H1 (cell line): ENCODE data around the gene AP2B1. TPM values are rescaled to one million over a fixed set of nuclear protein-coding genes. Genes with fewer than 3 reads are reported as not detected.

ENCODE experiments used
- CTCF ChIA-PET: fragments of 300-600 bp; sonication (Branson Sonifier 250); formaldehyde crosslinking; loops from one replicate; lab custom pipeline; 2021; ENCODE audit not compliant: partially characterized antibody; lab: Charles Lee
- POLR2A ChIA-PET: fragments of 300-600 bp; sonication (Branson Sonifier 250); formaldehyde crosslinking; loops from one replicate; lab custom pipeline; 2021; ENCODE audit warnings: inconsistent platforms; ENCODE audit not compliant: partially characterized antibody; lab: Charles Lee
- DNase-seq, 2 experiments: peaks; one replicate each; pipeline versions ENCODE4 v3.0.0 to v3.0.0-alpha.2; 2010 to 2022; ENCODE audit warnings: low spot score in 2 of 2, low read depth in 1 of 2, mixed read lengths in 1 of 2
- FAIRE-seq: peaks from 2 replicates; lab custom pipeline; 2011; peaks lifted over from hg19 to GRCh38; lab: Jason Lieb, UNC
- H2AFZ ChIP-seq: 2 replicates; pipeline ENCODE4 v1.8.1; 2012; ENCODE audit warnings: low read length, inconsistent platforms
- H2AK5ac ChIP-seq: 2 replicates; pipeline ENCODE4 v1.6.1; 2013; ENCODE audit warnings: low read depth, low read length
- H2BK120ac ChIP-seq: replicated peaks from 2 replicates; pipeline ENCODE3; 2013; ENCODE audit warnings: low read depth, low read length, inconsistent platforms
- H2BK12ac ChIP-seq: 2 replicates; pipeline ENCODE4 v1.6.1; 2013; ENCODE audit warnings: low read depth, low read length
- H2BK15ac ChIP-seq: 2 replicates; pipeline ENCODE4 v1.6.1; 2013; ENCODE audit warnings: low read length
- H2BK20ac ChIP-seq: 2 replicates; pipeline ENCODE4 v1.6.1; 2013; ENCODE audit warnings: low read length
- H2BK5ac ChIP-seq: 2 replicates; pipeline ENCODE4 v1.6.1; 2013; ENCODE audit warnings: low read depth, low read length
- H3K14ac ChIP-seq: 2 replicates; pipeline ENCODE4 v1.6.1; 2013; ENCODE audit warnings: inconsistent platforms; ENCODE audit not compliant: insufficient read length
- H3K18ac ChIP-seq: 2 replicates; pipeline ENCODE4 v1.6.1; 2013; ENCODE audit warnings: low read length; ENCODE audit errors: extremely low read depth
- H3K23ac ChIP-seq: 2 replicates; pipeline ENCODE4 v1.6.1; 2013; ENCODE audit warnings: inconsistent platforms; ENCODE audit not compliant: insufficient read length
- H3K23me2 ChIP-seq: 2 replicates; pipeline ENCODE4 v1.6.1; 2013; ENCODE audit warnings: low read depth, low read length
- H3K27ac ChIP-seq: 2 replicates; pipeline ENCODE4 v1.6.1; 2011; ENCODE audit warnings: low read depth, low read length, inconsistent platforms
- H3K27me3 ChIP-seq, 4 experiments: replicated peaks in 1 of 4; 1 replicate in 1 of 4; 2 replicates in 3 of 4; pipeline versions ENCODE4 v1.6.1 to v1.8.1; 2011 to 2013; ENCODE audit warnings: low read length in 3 of 4, mild to moderate bottlenecking in 3 of 4, inconsistent platforms in 2 of 4, mixed read lengths in 2 of 4, moderate library complexity in 1 of 4; ENCODE audit not compliant: control insufficient read depth in 3 of 4, insufficient read depth in 3 of 4; ENCODE audit errors: extremely low read depth in 1 of 4
- H3K36me3 ChIP-seq, 4 experiments: 2 replicates each; pipeline versions ENCODE4 v1.6.1 to v1.8.1; 2011 to 2013; ENCODE audit warnings: mild to moderate bottlenecking in 4 of 4, low read length in 3 of 4, moderate library complexity in 2 of 4, control low read depth in 1 of 4, inconsistent platforms in 1 of 4; ENCODE audit not compliant: insufficient read depth in 4 of 4, control insufficient read depth in 2 of 4
- H3K4ac ChIP-seq: replicated peaks from 2 replicates; pipeline ENCODE3; 2013; ENCODE audit warnings: low read length, low read depth, mixed read lengths, inconsistent platforms; ENCODE audit not compliant: insufficient read length
- H3K4me1 ChIP-seq, 4 experiments: replicated peaks in 1 of 4; 1 replicate in 1 of 4; 2 replicates in 3 of 4; pipeline versions ENCODE4 v1.6.1 to v1.8.1; 2011 to 2013; ENCODE audit warnings: low read length in 3 of 4, inconsistent platforms in 2 of 4, mixed read lengths in 1 of 4; ENCODE audit not compliant: insufficient read depth in 4 of 4, control insufficient read depth in 3 of 4
- H3K4me2 ChIP-seq, 2 experiments: 2 replicates each; pipeline versions ENCODE4 v1.6.1 to v1.8.1; 2011 to 2013; ENCODE audit warnings: low read depth in 2 of 2, low read length in 2 of 2, control low read depth in 1 of 2, inconsistent platforms in 1 of 2, mild to moderate bottlenecking in 1 of 2; ENCODE audit not compliant: insufficient read depth in 1 of 2
- H3K4me3 ChIP-seq, 4 experiments: fragments of 200-600, 300-600 bp in 1 of 4; sonication (generic), shearing (Covaris generic), sonication (Bioruptor Twin) in 1 of 4; 2 replicates each; pipeline versions ENCODE4 v1.5.1 to v1.8.1; 2011 to 2016; ENCODE audit warnings: low read length in 4 of 4, low read depth in 3 of 4, control low read depth in 2 of 4, inconsistent platforms in 2 of 4, mild to moderate bottlenecking in 2 of 4, mixed read lengths in 1 of 4, moderate library complexity in 1 of 4; ENCODE audit not compliant: insufficient read depth in 2 of 4; ENCODE audit errors: extremely low read depth in 1 of 4
- H3K56ac ChIP-seq: replicated peaks from 2 replicates; pipeline ENCODE3; 2013; ENCODE audit warnings: low read depth, mild to moderate bottlenecking, mixed read lengths, low read length, inconsistent platforms; ENCODE audit not compliant: insufficient read length
- H3K79me1 ChIP-seq: 2 replicates; pipeline ENCODE4 v1.6.1; 2013; ENCODE audit warnings: low read depth, low read length, control low read depth
- H3K79me2 ChIP-seq, 2 experiments: 2 replicates each; pipeline versions ENCODE4 v1.6.1 to v1.8.1; 2012 to 2013; ENCODE audit warnings: low read length in 2 of 2, mild to moderate bottlenecking in 2 of 2, inconsistent platforms in 1 of 2; ENCODE audit not compliant: insufficient read depth in 2 of 2, control insufficient read depth in 1 of 2
- H3K9ac ChIP-seq, 4 experiments: replicated peaks in 1 of 4; 1 replicate in 1 of 4; 2 replicates in 3 of 4; pipeline versions ENCODE4 v1.6.1 to v1.8.1; 2011 to 2013; ENCODE audit warnings: low read depth in 3 of 4, low read length in 3 of 4, control low read depth in 2 of 4, mild to moderate bottlenecking in 2 of 4, moderate library complexity in 2 of 4, inconsistent platforms in 1 of 4; ENCODE audit errors: extremely low read depth in 1 of 4
- H3K9me3 ChIP-seq, 2 experiments: 2 replicates each; pipeline versions ENCODE4 v1.6.1 to v1.8.1; 2012 to 2013; ENCODE audit warnings: mild to moderate bottlenecking in 2 of 2, moderate library complexity in 2 of 2, control low read depth in 1 of 2, inconsistent platforms in 1 of 2, low read depth in 1 of 2, low read length in 1 of 2, mixed read lengths in 1 of 2; ENCODE audit not compliant: insufficient read depth in 2 of 2
- H4K20me1 ChIP-seq, 2 experiments: replicated peaks in 1 of 2; 2 replicates each; pipeline versions ENCODE3 to v1.8.1; 2011 to 2013; ENCODE audit warnings: inconsistent platforms in 2 of 2, low read length in 2 of 2, mild to moderate bottlenecking in 1 of 2; ENCODE audit not compliant: insufficient read depth in 2 of 2, control insufficient read depth in 1 of 2
- H4K5ac ChIP-seq: 2 replicates; pipeline ENCODE4 v1.6.1; 2013; ENCODE audit warnings: low read length, low read depth, mixed read lengths, inconsistent platforms; ENCODE audit not compliant: insufficient read length
- H4K8ac ChIP-seq: 2 replicates; pipeline ENCODE4 v1.8.0; 2013; ENCODE audit warnings: mild to moderate bottlenecking, moderate library complexity, low read length, inconsistent platforms; ENCODE audit not compliant: insufficient read depth; ENCODE audit errors: extremely low read depth
- H4K91ac ChIP-seq: replicated peaks from 2 replicates; pipeline ENCODE3; 2013; ENCODE audit warnings: low read length, mixed read lengths, inconsistent platforms; ENCODE audit not compliant: insufficient read length
- BRCA1 ChIP-seq: IDR thresholded peaks from 2 replicates; pipeline ENCODE4 v1.6.1; 2012; ENCODE audit warnings: low read depth, low read length, improper control_type of control experiment
- CBX5 ChIP-seq: fragments of 300-800, 300-1000 bp; sonication (generic); IDR thresholded peaks from 2 replicates; pipeline ENCODE4 v1.7.1; 2016; ENCODE audit warnings: antibody characterized with exemption, low read length, low read depth
- EZH2 ChIP-seq: fragments of 200-600 bp; sonication (generic); IDR thresholded peaks from 2 replicates; pipeline ENCODE4 v1.7.1; 2012; ENCODE audit warnings: low read depth, mild to moderate bottlenecking, moderate library complexity, low read length, inconsistent platforms; ENCODE audit not compliant: severe bottlenecking
- HDAC2 ChIP-seq, 2 experiments: fragments of 300-600 bp in 1 of 2; sonication (generic) in 1 of 2; IDR thresholded peaks; 2 replicates each; pipeline ENCODE4 v1.6.1; 2011 to 2012; ENCODE audit warnings: low read depth in 2 of 2, low read length in 2 of 2, mild to moderate bottlenecking in 2 of 2, moderate library complexity in 2 of 2, borderline replicate concordance in 1 of 2, inconsistent platforms in 1 of 2
- KDM4A ChIP-seq: IDR thresholded peaks from one replicate; pipeline ENCODE4 v1.7.1; 2012; ENCODE audit warnings: low read depth, mild to moderate bottlenecking, moderate library complexity, low read length, inconsistent platforms; ENCODE audit not compliant: severe bottlenecking
- PHF8 ChIP-seq: fragments of 200-600 bp; sonication (generic); conservative IDR thresholded peaks from 2 replicates; pipeline ENCODE4 v1.7.1; 2012; ENCODE audit warnings: low read depth, mild to moderate bottlenecking, inconsistent platforms, low read length, moderate library complexity
- POU5F1 ChIP-seq: IDR thresholded peaks from 2 replicates; pipeline ENCODE4 v1.6.1; 2011; ENCODE audit warnings: low read depth, mild to moderate bottlenecking, low read length, moderate library complexity
- RFX5 ChIP-seq: IDR thresholded peaks from 2 replicates; pipeline ENCODE4 v1.6.1; 2011; ENCODE audit warnings: low read depth, low read length, improper control_type of control experiment, borderline replicate concordance
- RNF2 ChIP-seq: fragments of 200-900, 300-1000 bp; sonication (generic); IDR thresholded peaks from 2 replicates; pipeline ENCODE4 v1.7.1; 2016; ENCODE audit warnings: borderline replicate concordance, low read depth, mild to moderate bottlenecking, antibody characterized with exemption, low read length; ENCODE audit not compliant: poor library complexity, severe bottlenecking; ENCODE audit errors: missing control alignments
- SUZ12 ChIP-seq: fragments of 200-600 bp; sonication (generic); IDR thresholded peaks from 2 replicates; pipeline ENCODE4 v1.6.1; 2012; ENCODE audit warnings: mild to moderate bottlenecking, inconsistent platforms, low read length, moderate library complexity, mixed read lengths
- WGBS, 2 experiments: shearing (Covaris generic) in 1 of 2; methylation state at CpG; one replicate each; pipeline versions ENCODE4 v1.1.6 to v1.1.7; 2013 to 2015; ENCODE audit warnings: low lambda C conversion rate in 2 of 2, mixed read lengths in 2 of 2, inconsistent platforms in 1 of 2, low coverage in 1 of 2, missing lambda C conversion rate in 1 of 2; ENCODE audit not compliant: insufficient replicate concordance in 2 of 2, insufficient coverage in 1 of 2, insufficient read length in 1 of 2; ENCODE audit errors: extremely low coverage in 1 of 2, missing lambda C conversion rate in 1 of 2; 5-methylcytosine and 5-hydroxymethylcytosine counted together
- polyA plus RNA-seq, 7 experiments: library from polyadenylated mRNA; depleted of rRNA in 3 of 7; stranded (reverse) in 5 of 7; unstranded in 2 of 7; fragments of >200 nt in 5 of 7; fragments of 200-250 nt in 2 of 7; gene quantifications; 1 replicate in 5 of 7; 2 replicates in 1 of 7; 4 replicates in 1 of 7; pipeline versions ENCODE4 v1.2.1 to v1.2.3, GENCODE V29; 2011 to 2013; ENCODE audit warnings: missing spikeins in 2 of 7, mixed read lengths in 2 of 7
- total RNA-seq: library from RNA; stranded (reverse); fragmentation: NEBNext Ultra II Directional; extraction: Animal tissue kit (Norgen Biotek cat#: 25700); gene quantifications from 2 replicates; pipeline ENCODE4 v1.2.1, GENCODE V29; 2021

AP2B1 gene
- total and polyA plus RNA-seq, 2 of the 8 experiments (the other 6 are each of a cell fraction or from before 2014, with no cell fraction given) = 95.5 to 199 TPM

GRCh38 chr17:35773679-35774425 is 186.7 kb downstream of the AP2B1 start:
- 89% methylated on average over 10 of the region's 10 CpGs; no CpG with 5 or more reads in 1 of the 2 experiments for WGBS, 2 experiments
- 0 out of 2 replicates have a peak overlapping the region, but pooled peaks have one; percentile 95 for H2BK15ac ChIP-seq
- no peak overlapping the region for H3K9ac ChIP-seq
- TF ChIP-seq HDAC2 (IDR thresholded peaks at IDR 0.05; ENCODE audit: borderline replicate concordance in 1 of 2, low read depth in 2 of 2, low read length in 2 of 2) = no peak
- no peak for TF ChIP-seq BRCA1
- no peak for TF ChIP-seq KDM4A
- no peak for TF ChIP-seq RNF2
- no peak for TF ChIP-seq EZH2
- no peak for TF ChIP-seq POU5F1
- no peak for TF ChIP-seq SUZ12
- TF ChIP-seq RFX5 = no peak
- TF ChIP-seq PHF8 = no peak
- no peak for TF ChIP-seq CBX5

More at GRCh38 chr17:35773679-35774425, 186.7 kb downstream of the AP2B1 start:
- Histone ChIP-seq H3K4ac (no peak overlapping the region), H3K27me3 (no peaks in the 10 kb centered on the region), H3K14ac (no peak overlapping the region), H3K36me3 (no peaks in the 10 kb centered on the region), H3K79me1 (no peaks in the 10 kb centered on the region), H2AFZ (peak overlapping the region; percentile 88), H2BK20ac (0 out of 2 replicates have a peak overlapping the region, but pooled peaks have one; percentile 48), H2BK5ac (no peak overlapping the region), H3K4me3 (no peak overlapping the region), H2BK120ac (no peak overlapping the region), H3K18ac (peak overlapping the region; percentile 71; the same call in 1 of the 2 replicates), H2AK5ac (no peak overlapping the region), H3K9me3 (no peaks in the 10 kb centered on the region; a peak in 1 of 4 replicates), H3K56ac (no peak overlapping the region), H4K20me1 (no peaks in the 10 kb centered on the region), H3K79me2 (no peaks in the 10 kb centered on the region), H3K4me1 (peaks cover 5 to 21% (median 6%) of the 10 kb centered on the region in 4 experiments), H4K91ac (no peak overlapping the region), H3K23ac (no peak overlapping the region), H3K4me2 (no peak overlapping the region), H3K23me2 (no peaks in the 10 kb centered on the region), H2BK12ac (peak overlapping the region; percentile 60; the same call in 1 of the 2 replicates), H3K27ac (no peak overlapping the region), H4K8ac (peak overlapping the region; percentile 85; the same call in 1 of the 2 replicates), H4K5ac (no peak overlapping the region)
- DNase-seq (no peak), FAIRE-seq (no peak)
- POLR2A ChIA-PET = interaction anchor here (0.8 to 2.9 kb wide), 4 partner anchors 9 to 36 kb away, joined by 3 to 13 read pairs (median 4); partner anchors contain the start of gene TAF15
- CTCF ChIA-PET = interaction anchor here (0.7 to 17.5 kb wide), 9 partner anchors 7 to 160 kb away, joined by 3 to 247 read pairs (median 4); partner anchors contain the start of gene TAF15
